Adipocyte (in vitro differentiated cells): Measurements from ENCODE around the gene STX1B.
A peak's percentile ranks its signal among the peaks of the same experiment; 100 is the strongest.

ENCODE experiments used
- DNase-seq: peaks from one replicate; pipeline ENCODE4 v3.0.0-alpha.2; 2015; ENCODE audit warnings: low read depth
- H3K27me3 ChIP-seq: replicated peaks from 2 replicates; pipeline ENCODE4 v1.7.0; 2013; ENCODE audit warnings: mild to moderate bottlenecking, low read length, moderate library complexity; ENCODE audit not compliant: control insufficient read depth, insufficient read depth
- H3K36me3 ChIP-seq: 2 replicates; pipeline ENCODE4 v1.7.0; 2013; ENCODE audit warnings: low read length, mild to moderate bottlenecking, moderate library complexity; ENCODE audit not compliant: control insufficient read depth, insufficient read depth, severe bottlenecking
- H3K4me1 ChIP-seq: 2 replicates; pipeline ENCODE4 v1.7.0; 2013; ENCODE audit warnings: mild to moderate bottlenecking, low read length, moderate library complexity; ENCODE audit not compliant: control insufficient read depth, insufficient read depth
- H3K4me3 ChIP-seq: 2 replicates; pipeline ENCODE4 v1.7.0; 2013; ENCODE audit warnings: mild to moderate bottlenecking, low read length, moderate library complexity
- H3K9ac ChIP-seq: 2 replicates; pipeline ENCODE4 v1.7.0; 2013; ENCODE audit warnings: mild to moderate bottlenecking, low read length, moderate library complexity
- H3K9me3 ChIP-seq: 2 replicates; pipeline ENCODE4 v1.7.0; 2013; ENCODE audit warnings: mild to moderate bottlenecking, low read length, moderate library complexity; ENCODE audit not compliant: control insufficient read depth

STX1B gene

DNA sequence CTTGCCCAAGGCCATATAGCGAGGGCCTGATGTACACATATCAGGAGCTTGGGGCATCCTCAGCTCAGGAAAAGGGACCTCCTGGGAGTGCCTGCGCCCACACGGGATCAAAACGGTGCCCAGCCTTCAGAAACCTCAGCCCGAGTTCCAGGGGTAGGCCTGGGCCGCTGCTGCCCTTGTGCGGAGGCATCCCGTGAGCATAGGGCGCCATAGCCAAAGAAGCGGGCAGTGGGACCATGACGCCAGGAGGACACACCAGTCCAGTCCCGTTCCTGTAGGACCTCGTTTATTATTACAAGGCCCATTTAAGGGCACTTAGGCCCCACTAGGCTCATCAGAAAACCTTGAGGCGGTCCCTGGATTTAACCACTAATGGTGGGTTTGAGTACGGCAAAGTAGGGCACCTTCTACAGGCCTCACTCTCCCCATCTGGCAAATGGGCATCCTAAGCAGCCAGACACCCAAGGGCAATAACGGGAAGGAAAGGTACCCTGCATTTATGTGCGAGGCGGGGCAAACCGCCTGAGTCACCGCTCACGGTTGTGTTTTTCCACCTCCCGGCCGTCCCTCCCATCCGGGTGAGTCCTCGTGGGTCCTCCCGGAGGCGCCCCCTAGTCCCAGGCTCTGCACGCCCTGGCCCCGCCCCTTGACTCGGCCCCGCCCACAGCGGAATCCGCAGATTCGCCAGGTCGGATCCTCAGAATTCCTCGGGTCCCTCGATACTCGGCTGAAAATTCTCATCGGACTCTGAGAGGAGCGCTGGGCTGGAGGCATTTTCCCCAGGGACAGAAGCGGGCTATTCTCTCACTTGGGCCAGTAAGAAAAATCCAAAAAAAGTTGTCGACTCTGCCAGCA, 53.6 kb downstream of the STX1B start:
- Histone ChIP-seq H3K4me3 (peak overlapping the region; percentile 89), H3K36me3 (peaks cover 27% of the 10 kb centered on the region), H3K9me3 (no peaks in the 10 kb centered on the region), H3K9ac (peak overlapping the region; percentile 98), H3K4me1 (peaks cover 41% of the 10 kb centered on the region), H3K27me3 (no peaks in the 10 kb centered on the region)
- DNase-seq = peak; percentile 93

DNA sequence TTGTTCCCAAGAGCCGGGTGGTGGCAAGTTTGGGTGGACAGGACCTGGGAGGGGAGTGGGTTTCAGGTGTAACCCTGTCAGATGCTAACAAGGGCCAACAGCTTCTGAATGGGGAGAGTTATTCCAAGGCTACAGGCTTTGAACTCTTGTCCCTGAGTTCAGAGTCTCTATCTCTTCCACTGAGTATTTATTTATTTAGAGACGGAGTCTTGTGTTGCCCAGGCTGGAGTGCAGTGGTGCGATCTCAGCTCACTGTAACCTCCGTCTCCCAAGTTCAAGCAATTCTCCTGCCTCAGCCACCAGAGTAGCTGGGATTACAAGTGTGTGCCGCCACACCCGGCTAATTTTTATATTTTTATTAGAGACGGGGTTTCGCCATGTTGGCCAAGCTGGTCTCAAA, 55.4 kb downstream of the STX1B start:
- H3K9me3 ChIP-seq = no peaks in the 10 kb centered on the region
- DNase-seq = no peak
- H3K4me3 ChIP-seq = no peak overlapping the region
- peaks cover 57% of the 10 kb centered on the region for H3K4me1 ChIP-seq
- no peaks in the 10 kb centered on the region for H3K27me3 ChIP-seq
- no peak overlapping the region for H3K9ac ChIP-seq
- peaks cover 10% of the 10 kb centered on the region for H3K36me3 ChIP-seq

DNA sequence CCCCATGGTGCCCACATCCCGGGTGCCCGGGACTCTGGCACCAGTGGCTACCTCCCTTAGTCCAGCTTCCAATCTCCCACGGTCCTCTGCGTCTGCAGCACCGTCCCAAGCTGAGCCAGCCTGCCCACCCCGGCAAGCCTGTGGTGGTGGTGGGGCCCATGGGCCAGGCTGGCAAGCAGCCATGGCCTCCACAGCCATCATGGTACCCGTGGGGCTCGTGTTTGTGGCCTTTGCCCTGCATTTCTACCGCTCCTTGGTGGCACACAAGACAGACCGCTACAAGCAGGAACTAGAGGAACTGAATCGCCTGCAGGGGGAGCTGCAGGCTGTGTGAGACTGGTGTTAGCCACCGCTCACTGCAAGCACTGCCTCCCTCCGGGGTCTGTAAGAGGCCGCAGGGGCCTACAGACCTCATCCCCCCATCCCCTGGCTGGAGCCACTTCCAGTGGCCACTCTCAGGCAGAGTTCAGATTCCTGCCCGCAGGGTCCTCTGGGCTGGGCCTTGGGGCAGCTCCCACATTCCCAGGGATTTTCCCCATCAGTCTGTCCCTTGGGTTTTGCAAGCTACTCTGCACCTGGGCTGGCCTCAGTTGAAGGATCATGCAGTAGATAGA, 56.8 kb downstream of the STX1B start:
- Histone ChIP-seq H3K4me3 (no peak overlapping the region), H3K4me1 (peaks cover 50% of the 10 kb centered on the region), H3K9ac (peak overlapping the region; percentile 59), H3K36me3 (no peaks in the 10 kb centered on the region), H3K9me3 (no peaks in the 10 kb centered on the region), H3K27me3 (no peaks in the 10 kb centered on the region)
- peak; percentile 83 for DNase-seq

DNA sequence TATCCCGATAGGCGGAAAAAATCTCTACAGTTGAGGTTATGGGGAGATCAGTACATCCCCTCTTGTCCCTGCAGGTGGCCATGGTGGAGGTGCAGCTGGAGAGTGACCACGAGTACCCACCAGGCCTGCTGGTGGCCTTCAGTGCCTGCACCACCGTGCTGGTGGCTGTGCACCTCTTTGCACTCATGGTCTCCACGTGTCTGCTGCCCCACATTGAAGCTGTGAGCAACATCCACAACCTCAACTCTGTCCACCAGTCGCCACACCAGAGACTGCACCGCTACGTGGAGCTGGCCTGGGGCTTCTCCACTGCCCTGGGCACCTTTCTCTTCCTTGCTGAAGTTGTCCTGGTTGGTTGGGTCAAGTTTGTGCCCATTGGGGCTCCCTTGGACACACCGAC, 57.3 kb downstream of the STX1B start:
- H3K36me3 ChIP-seq = no peaks in the 10 kb centered on the region
- no peaks in the 10 kb centered on the region for H3K9me3 ChIP-seq
- no peaks in the 10 kb centered on the region for H3K27me3 ChIP-seq
- H3K4me3 ChIP-seq = no peak overlapping the region
- peak overlapping the region; percentile 59 for H3K9ac ChIP-seq
- no peak for DNase-seq
- H3K4me1 ChIP-seq = peaks cover 47% of the 10 kb centered on the region

DNA sequence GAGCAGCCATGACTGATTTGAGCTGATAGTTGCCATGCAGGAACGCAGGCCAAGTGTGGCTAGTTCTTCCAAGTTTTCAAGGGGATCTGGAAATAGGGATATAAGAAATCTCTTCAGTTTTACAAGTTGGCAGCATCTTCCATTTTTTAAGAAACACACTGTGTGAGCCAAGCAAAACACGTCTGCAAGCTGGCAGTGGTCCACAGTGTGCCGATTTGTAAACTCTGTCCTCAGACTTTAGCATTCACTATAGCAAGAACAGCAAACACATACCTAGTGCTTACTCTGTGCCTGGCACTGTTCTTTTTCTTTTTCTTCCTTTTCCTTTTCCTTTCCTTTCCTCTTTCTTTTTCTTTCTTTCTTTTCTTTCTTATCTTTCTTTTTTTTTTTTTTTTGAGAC, 58.7 kb downstream of the STX1B start:
- no peak overlapping the region for H3K4me3 ChIP-seq

DNA sequence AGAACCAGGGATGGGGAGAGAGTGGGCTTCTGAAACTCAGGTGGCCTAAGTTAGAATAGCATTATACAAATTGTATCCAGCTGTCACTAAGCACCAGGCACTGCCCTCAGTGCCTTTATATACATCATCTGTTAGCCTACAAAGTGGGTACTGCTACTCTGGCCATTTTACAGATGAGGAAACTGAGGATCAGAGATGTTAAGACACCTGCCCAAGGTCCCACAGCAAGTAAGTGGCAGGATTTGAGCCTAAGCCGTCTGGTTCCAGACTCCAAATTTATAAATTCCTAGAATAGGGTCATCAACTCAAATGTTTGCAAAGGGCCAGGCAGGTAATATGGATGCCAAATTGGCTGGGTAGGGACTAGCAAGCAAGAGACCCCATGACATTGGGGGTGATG, 59.2 kb downstream of the STX1B start:
- peak overlapping the region; percentile 13 for H3K9ac ChIP-seq
- no peak for DNase-seq
- H3K9me3 ChIP-seq = no peaks in the 10 kb centered on the region
- H3K27me3 ChIP-seq = no peaks in the 10 kb centered on the region
- H3K36me3 ChIP-seq = peaks cover 4% of the 10 kb centered on the region
- no peak overlapping the region for H3K4me3 ChIP-seq
- H3K4me1 ChIP-seq = peaks cover 43% of the 10 kb centered on the region

More for the DNA sequence above, 58.7 kb downstream of the STX1B start:
- no peaks in the 10 kb centered on the region for H3K27me3 ChIP-seq
- H3K36me3 ChIP-seq = peaks cover under 1% of the 10 kb centered on the region
- no peaks in the 10 kb centered on the region for H3K9me3 ChIP-seq
- H3K9ac ChIP-seq = peak overlapping the region; percentile 34
- peak; percentile 83 for DNase-seq
- H3K4me1 ChIP-seq = peaks cover 46% of the 10 kb centered on the region

DNA sequence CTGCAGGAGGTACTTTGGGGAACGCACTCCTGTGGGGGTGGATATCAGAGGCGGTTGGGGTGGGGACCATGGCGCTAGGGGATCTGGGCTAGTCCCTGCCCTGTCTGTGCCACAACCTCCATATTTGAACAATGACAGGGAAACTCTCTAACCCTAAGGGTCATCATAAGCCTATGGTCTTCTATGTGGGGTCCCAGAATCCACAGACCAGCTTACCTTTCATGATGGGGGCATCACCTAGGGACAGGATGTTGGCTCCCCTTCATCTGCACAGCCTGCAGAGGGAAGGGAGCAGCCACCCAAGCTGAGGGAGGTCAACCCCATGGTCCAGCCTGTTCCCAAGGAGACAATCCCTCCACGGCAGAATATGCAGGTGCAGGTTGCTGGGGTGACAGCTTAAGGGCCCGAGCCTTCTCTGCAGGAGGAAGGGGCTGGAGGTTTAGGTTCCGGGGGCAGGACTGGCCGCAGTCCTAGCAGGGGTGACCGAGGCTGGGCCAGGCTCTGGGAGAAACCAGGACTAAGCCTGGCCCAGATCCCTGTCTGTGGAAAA, 59.8 kb downstream of the STX1B start:
- peaks cover 43% of the 10 kb centered on the region for H3K4me1 ChIP-seq
- no peaks in the 10 kb centered on the region for H3K9me3 ChIP-seq
- DNase-seq = no peak
- H3K4me3 ChIP-seq = peak overlapping the region; percentile 91
- peak overlapping the region; percentile 90 for H3K9ac ChIP-seq
- H3K36me3 ChIP-seq = peaks cover 4% of the 10 kb centered on the region
- no peaks in the 10 kb centered on the region for H3K27me3 ChIP-seq

DNA sequence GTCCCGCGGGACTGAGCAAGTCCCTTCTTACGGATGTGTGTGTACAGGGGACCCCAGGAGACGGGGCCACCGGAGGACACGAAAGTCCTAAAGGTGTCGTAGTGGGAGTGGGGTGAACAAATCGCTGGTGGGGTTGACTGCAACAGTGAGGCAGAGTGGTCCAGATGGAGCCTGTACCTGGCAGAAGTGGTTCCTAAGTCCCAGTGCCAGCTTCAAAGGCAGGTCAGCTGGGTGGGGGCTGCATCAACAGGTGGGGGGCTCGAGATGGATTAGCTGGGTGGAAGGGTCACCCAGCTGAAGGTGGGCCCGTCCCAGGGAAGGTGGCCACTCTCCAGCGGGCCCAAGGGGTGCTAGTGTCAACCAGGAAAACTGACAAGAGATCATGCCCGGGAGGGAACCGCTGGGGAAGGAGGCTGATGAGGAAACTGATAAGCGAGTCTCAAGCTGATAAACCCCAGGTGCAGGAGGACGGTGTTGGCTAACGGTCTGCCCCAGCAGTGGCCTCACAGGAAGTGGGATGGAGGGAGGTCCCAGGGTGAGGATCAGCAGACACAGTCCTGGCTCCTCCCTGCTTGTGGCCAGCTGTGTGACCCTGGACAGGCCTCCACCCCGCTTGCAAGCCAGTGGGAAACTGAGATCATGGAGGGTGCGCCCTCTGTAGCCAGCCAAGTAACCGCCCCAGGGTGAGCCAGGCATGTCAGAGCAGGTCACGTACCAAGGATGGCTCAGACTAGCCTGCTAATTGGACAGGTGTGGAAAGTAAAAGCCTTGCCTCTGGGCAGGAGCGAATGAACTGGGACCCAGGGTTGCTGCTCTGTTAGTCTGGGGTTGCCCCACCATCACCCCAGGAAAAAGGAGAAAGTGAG, 60.6 kb downstream of the STX1B start:
- Histone ChIP-seq H3K36me3 (peaks cover 4% of the 10 kb centered on the region), H3K9me3 (no peaks in the 10 kb centered on the region), H3K4me1 (peaks cover 43% of the 10 kb centered on the region), H3K4me3 (peak overlapping the region; percentile 91), H3K27me3 (no peaks in the 10 kb centered on the region), H3K9ac (peak overlapping the region; percentile 90)
- DNase-seq = peak; percentile 79

DNA sequence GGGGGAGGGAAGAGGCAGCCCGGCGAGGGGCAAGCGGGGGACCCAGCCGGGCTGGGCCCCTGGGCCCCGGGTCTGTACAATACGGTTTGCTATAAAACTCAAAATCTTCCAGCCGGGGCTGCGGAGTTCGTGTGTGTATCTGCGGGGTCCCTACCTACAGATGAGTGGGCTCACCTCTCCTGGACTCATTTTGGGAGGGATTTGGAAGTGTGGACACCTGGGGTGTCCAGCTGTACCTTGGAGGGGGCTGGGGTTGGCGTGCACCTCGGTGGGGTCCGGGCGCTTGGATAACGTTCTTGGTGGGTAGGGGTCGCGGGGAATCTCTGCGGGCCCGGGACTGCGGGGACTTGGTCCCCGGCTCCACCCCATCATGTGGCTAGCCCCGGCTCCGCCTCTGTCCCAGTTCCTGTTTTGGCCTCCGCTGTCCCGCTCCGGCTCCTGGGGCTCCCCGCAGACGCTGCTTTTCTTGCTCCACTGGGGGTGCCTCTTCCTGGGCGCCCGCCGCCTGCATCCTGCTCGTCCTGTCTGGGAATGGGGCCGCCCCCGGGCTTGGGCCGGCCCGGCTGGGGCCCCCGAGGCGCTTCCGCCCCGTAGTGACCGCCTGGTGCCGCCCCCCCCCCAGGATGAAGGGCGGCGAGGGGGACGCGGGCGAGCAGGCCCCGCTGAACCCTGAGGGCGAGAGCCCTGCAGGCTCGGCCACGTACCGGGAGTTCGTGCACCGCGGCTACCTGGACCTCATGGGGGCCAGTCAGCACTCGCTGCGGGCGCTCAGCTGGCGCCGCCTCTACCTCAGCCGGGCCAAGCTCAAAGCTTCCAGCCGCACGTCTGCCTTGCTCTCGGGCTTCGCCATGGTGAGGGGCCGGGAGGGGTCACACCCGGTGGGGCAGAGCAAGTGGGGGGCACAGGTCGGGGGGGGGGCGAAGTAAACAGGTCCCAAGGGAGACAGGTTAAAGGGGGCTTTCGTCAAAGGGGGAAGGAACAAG, 61.5 kb downstream of the STX1B start, which contains the start of gene ORAI3:
Gene ORAI3 (plus strand): TSS at position 402 of the 983 bp plus-strand sequence. CDS start 222 bp downstream, at position 624.
- peak within 1 kb of the TSS; percentile 90 for H3K9ac ChIP-seq
- DNase-seq = peak; percentile 80
- peaks cover 8% of the 10 kb centered on the region for H3K36me3 ChIP-seq
- peaks cover 41% of the 10 kb centered on the region for H3K4me1 ChIP-seq
- H3K27me3 ChIP-seq = no peaks in the 10 kb centered on the region
- H3K9me3 ChIP-seq = no peaks in the 10 kb centered on the region
- H3K4me3 ChIP-seq = peak within 1 kb of the TSS; percentile 91
